Activated T-cell treated with anti-CD3 and anti-CD28 coated beads, Interleukin-2, amount 50 U/mL, for 4 hours (primary cell): ENCODE results near the gene FBXO31. TPM values are rescaled to one million over a fixed set of nuclear protein-coding genes. Genes with fewer than 3 reads are reported as not detected.
"Not testable (repeated sequence)": the region's sequence is repeated elsewhere in the genome, so short reads cannot be mapped to it uniquely, and the experiment has no call there.

Experiments used
- ATAC-seq, 2 donors: fragments of 200-7000 bp; cut with Tn5 transposase; one replicate each; pipeline ENCODE4 v1.10.0; 2021
- DNase-seq: peaks from one replicate; pipeline ENCODE4 v3.0.0-alpha.2; 2020
- H3K27me3 Mint-ChIP-seq: one replicate; pipeline ENCODE4 v1.8.0; 2021; ENCODE audit warnings: low read depth, mixed read lengths
- H3K36me3 Mint-ChIP-seq: one replicate; pipeline ENCODE4 v1.8.0; 2022; ENCODE audit warnings: mixed read lengths; ENCODE audit not compliant: insufficient read depth
- H3K4me1 Mint-ChIP-seq: one replicate; pipeline ENCODE4 v1.8.0; 2021; ENCODE audit warnings: low read depth, mixed read lengths
- H3K4me3 Mint-ChIP-seq: one replicate; pipeline ENCODE4 v1.8.0; 2021; ENCODE audit warnings: mild to moderate bottlenecking, moderate library complexity, mixed read lengths
- H3K9me3 Mint-ChIP-seq: one replicate; pipeline ENCODE4 v1.8.0; 2021; ENCODE audit warnings: mixed read lengths
- total RNA-seq, 3 donors: library from RNA; stranded (reverse); gene quantifications; one replicate each; pipeline ENCODE4 v1.2.1, GENCODE V29; 2021

FBXO31 gene
- total RNA-seq, 3 donors from 2014 or later = 53.0 to 58.1 (median 55.5) TPM

DNA sequence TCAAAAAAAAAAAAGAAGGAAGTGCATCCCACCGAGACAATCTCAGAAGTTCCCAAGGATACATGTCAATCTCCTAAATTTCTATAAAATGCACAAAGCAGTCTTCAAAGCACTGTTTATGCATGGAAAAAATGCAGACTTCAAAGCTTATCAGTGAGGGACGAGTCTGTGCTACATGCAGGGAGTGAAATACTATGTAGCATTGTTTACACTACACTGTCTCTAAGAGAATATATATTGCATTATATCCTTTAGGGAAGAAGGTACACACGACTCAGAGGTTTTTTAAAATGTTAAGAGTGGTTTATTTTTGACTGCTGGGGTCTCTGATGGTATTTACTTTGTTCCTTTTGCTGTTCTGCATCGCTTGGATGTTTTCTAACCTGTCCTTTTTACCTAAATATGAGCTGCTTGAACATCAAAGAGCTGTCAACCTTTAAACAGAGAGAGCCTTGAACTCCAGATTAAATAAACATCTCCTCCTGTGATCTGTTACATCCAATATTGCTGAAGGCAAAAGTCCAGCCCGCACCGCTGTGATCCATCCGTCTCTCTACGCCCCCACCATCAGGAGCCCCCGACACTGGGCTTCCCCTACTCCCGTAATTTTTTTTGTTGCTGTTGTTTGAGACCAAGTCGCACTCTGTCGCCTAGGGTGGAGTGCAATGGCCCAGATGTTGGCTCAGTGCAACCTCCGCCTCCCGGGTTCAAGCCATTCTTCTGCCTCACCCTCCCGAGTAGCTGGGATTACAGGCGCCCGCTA, 1.4 kb downstream of the FBXO31 start:
- H3K4me1 Mint-ChIP-seq = peaks cover 45% of the 10 kb centered on the region

DNA sequence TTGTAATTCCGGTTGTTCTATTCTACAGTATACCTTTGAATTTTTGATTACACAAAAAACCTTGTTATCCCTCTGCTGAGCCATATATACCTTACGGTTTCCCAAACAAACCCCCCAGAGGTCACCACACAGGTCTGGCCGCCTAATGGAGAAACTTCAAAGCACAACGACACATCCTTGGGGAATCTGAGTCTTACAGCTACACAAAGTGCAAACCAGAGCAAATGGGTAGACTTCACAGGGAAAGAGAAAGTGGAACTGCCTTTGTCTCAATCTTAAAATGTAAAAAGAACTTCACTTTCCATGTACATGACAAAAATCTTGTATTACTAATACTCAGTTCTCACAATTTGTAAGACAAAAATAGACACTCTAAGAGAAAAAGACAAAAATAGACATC, 2.7 kb downstream of the FBXO31 start:
- ATAC-seq = no peak

More for the DNA sequence above, 1.4 kb downstream of the FBXO31 start:
- Mint-ChIP-seq H3K9me3 (no peaks in the 10 kb centered on the region), H3K4me3 (peak overlapping the region; percentile 89), H3K27me3 (peaks cover 2% of the 10 kb centered on the region), H3K36me3 (no peaks in the 10 kb centered on the region)
- ATAC-seq (no peak), DNase-seq (no peak)

DNA sequence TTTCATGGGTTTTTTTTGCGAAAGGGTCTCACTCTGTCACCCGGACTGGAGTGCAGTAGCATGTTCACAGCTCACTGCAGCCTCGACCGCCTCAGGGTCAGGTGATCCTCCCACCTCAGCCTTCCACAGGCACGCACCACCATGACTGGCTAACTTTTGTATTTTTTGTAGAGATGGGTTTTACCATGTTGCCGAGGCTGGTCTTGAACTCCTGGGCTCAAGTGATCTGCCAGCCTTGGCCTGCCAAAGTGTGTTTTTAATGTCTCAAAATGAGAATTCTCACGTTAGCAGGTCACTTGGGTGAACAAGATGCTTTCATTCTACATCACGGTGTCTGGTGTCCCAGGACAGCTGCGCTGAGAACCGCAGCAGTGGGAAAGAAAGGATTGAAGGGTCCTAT, 3.2 kb downstream of the FBXO31 start:
- Mint-ChIP-seq H3K4me3 (peak overlapping the region; percentile 89), H3K27me3 (peaks cover 2% of the 10 kb centered on the region), H3K36me3 (peaks cover 4% of the 10 kb centered on the region), H3K9me3 (no peaks in the 10 kb centered on the region), H3K4me1 (peaks cover 48% of the 10 kb centered on the region)
- ATAC-seq = no peak
- no peak for DNase-seq

More for the DNA sequence above, 2.7 kb downstream of the FBXO31 start:
- Mint-ChIP-seq H3K4me3 (peak overlapping the region; percentile 89), H3K36me3 (peaks cover 2% of the 10 kb centered on the region), H3K27me3 (peaks cover 2% of the 10 kb centered on the region), H3K9me3 (no peaks in the 10 kb centered on the region), H3K4me1 (peaks cover 47% of the 10 kb centered on the region)
- no peak for DNase-seq

DNA sequence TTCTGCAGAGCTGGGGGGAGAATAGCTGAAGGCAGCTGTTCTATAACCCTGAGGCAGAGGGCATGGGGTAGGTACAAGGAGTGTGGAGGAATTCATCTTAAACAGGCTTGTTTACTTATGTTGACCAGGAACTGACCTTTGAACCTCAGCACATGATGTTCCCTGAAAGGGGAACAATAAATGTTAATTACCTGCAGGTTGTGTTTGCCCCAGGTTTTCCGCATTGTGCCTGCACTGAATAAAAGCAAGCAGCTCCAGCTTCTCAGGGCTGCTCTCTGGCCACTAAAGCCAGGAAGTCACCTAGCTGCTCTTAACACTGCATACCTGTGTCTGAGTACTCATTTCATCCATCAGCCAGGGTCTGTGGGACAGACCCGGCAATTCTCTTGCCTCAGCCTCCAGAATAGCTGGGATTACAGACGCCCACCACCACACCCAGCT, 4.2 kb downstream of the FBXO31 start:
- peaks cover 48% of the 10 kb centered on the region for H3K4me1 Mint-ChIP-seq
- H3K9me3 Mint-ChIP-seq, H3K4me3 Mint-ChIP-seq, H3K27me3 Mint-ChIP-seq, ATAC-seq, DNase-seq, H3K36me3 Mint-ChIP-seq: not testable (repeated sequence)

DNA sequence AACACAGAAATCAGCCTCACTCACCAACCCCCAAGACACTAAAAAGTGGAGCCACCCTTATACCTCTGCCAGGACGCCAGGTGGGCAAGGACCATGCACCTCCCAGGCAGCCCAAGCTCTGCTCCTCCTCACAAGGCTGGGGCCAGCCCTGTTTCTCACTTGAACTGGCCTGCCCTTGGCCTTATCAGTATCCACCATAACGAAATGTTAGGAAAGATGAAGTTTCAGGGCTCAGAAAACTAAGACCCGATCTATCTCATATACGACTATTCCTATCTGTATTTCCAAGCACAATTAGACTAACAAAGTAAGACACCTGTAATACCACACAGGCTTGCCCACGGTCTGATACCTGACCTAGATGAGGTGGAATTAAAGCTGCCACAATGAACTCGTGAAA, 6.9 kb downstream of the FBXO31 start:
- no peak overlapping the region for H3K4me3 Mint-ChIP-seq
- ATAC-seq (no peak), DNase-seq (no peak)
- no peaks in the 10 kb centered on the region for H3K27me3 Mint-ChIP-seq
- H3K36me3 Mint-ChIP-seq = peaks cover 6% of the 10 kb centered on the region
- peaks cover 47% of the 10 kb centered on the region for H3K4me1 Mint-ChIP-seq
- H3K9me3 Mint-ChIP-seq = no peaks in the 10 kb centered on the region

DNA sequence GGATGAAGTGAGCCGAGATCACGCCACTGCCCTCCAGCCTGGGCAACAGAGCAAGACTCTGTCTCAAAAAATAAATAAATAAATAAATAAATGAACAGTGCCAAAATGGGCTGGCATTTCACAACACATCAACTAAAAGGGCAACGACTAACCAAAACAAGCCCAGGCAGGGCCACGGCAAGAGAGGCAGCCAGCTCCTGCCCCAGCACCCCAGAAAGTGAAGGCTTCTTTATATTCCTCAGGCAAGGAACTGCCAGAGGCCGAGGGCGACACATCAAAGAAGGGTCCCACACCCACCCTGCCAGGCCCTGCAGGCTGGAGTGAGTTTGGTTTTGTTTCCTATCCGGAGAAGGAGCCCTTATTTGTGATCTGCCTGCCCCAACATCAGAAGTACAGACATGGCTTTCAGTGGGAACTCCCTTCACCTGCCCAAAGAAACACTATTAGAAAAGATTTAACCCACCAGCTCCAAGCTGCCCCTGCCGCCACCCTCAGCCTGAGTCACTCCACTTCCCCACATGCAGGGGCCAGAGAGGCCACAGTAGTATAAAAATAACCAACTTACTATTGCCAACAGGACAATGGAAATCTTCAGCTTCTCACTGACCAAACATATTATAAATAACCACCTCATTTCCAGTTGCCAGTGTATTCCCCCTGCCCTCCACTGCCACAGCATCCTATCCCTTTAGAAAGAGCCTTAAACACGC, 8.0 kb downstream of the FBXO31 start:
- Mint-ChIP-seq H3K9me3 (no peaks in the 10 kb centered on the region), H3K27me3 (no peaks in the 10 kb centered on the region), H3K4me3 (no peak overlapping the region), H3K4me1 (peaks cover 43% of the 10 kb centered on the region), H3K36me3 (peaks cover 6% of the 10 kb centered on the region)
- ATAC-seq (no peak), DNase-seq (no peak)

DNA sequence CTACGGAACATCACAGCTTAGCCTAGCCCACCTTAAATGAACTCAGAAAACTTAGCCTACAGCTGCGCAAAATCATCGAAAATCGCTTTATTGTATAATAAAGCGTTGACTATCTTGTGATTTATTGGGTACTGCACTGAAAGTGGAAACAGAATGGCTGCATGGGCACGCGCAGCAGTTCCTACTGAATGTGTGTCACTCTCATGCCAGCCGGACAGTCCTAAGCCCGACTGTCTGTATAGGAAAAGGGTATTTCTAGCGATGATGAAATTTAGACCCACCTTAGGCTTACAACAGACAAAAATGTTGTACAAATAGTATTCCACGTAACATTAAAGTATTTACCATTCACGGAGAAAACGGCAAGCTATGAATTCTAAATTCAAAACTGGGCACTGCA, 9.3 kb downstream of the FBXO31 start:
- Mint-ChIP-seq H3K4me1 (peaks cover 39% of the 10 kb centered on the region), H3K27me3 (no peaks in the 10 kb centered on the region), H3K4me3 (no peak overlapping the region), H3K9me3 (no peaks in the 10 kb centered on the region), H3K36me3 (peaks cover 6% of the 10 kb centered on the region)
- no peak for DNase-seq
- ATAC-seq = no peak

DNA sequence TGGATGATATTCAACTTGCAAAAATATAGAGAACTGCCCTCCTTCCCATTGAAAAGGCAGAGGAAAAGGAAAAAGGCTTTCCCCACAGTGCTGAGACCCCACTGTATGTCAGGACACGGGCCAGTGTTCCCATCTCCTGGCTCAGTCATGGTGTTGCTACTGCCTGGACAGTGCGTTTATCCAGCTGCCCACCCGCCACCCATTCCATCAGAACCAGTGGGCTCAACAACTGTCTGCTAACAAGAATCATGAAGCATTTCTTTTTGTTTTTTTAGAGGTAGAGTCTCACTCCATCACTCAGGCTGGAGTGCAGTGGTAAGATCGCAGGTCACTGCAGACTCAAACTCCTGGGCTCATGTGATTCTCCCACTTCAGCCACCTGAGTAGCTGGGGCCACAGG, 11.3 kb downstream of the FBXO31 start:
- DNase-seq (no peak), ATAC-seq (no peak)
- no peaks in the 10 kb centered on the region for H3K9me3 Mint-ChIP-seq
- H3K4me1 Mint-ChIP-seq = peaks cover 52% of the 10 kb centered on the region
- no peak overlapping the region for H3K4me3 Mint-ChIP-seq
- peaks cover 8% of the 10 kb centered on the region for H3K36me3 Mint-ChIP-seq
- no peaks in the 10 kb centered on the region for H3K27me3 Mint-ChIP-seq

DNA sequence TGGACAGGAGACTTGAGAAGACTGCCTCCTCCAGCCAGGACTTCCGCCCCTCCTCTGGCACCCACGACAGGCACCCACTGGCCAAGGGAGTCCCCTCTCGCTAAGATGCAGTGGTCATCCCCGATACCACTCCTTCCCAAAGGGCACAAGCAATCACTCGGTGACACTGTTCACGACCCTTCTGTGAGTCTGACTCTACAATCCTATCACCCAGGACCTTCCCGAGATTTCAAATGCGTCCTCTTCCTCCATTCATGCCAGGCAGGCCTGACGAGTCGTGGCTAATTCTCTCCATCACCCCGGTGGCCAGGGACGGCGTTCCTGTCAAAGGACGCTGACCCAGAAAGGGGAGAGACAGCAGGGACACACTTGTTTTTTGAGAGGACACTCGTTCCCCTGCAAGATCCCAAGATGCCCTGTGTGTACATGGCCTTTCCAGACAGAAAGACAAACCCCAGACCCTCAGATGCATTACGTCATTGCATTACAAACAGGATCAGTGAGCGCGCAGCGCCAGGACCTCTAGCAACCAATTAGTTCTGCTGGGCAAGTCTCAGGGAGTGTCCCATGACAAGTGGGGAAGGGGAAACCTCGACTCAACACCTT, 12.2 kb downstream of the FBXO31 start:
- Mint-ChIP-seq H3K27me3 (no peaks in the 10 kb centered on the region), H3K4me1 (peaks cover 46% of the 10 kb centered on the region), H3K36me3 (peaks cover 13% of the 10 kb centered on the region), H3K9me3 (no peaks in the 10 kb centered on the region), H3K4me3 (no peak overlapping the region)
- no peak for ATAC-seq
- no peak for DNase-seq

DNA sequence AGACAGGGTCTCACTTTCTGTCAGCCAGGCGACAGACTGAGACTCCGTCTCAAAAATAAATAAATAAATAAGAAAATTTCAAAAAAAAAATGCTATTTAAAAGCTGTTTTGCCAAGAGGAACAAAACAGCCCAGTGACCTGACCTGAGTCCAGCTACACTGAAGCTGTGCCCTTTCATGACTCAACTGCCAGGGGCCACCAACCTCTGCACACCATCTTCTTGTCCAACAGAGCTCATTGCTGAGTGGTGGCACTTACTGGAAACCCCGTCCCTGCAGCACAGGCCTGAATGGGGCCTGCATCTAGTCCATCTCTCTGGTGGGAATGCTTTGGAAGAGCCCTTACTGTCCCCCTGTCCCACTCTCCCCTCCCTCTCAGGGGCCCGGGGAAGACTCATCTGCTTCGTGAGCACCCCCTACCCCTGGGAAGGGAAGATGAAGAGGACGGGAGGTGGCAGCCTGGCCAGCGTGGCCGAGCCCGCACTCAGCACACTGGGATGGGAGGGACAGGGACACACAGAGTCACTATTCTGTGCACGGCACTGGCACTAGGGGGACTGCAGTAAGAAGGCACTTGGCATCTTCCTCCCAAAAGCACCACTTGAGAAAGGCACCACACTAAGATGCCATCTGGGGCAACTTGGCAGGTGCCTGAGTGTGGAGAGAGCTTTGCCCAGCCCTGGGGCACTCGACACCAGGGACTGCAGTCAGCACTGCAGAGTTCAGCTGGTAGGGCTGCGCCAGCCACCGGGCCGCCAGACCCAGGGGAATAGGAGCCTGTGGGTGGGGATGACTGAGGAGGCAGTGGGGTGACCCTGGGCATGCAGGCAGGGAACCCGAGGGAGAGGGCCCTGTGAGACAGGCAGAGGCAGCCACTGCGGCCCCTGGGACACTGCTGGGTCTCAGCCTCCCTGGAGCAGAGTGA, 13.5 kb downstream of the FBXO31 start:
- Mint-ChIP-seq H3K4me1 (peaks cover 44% of the 10 kb centered on the region), H3K9me3 (no peaks in the 10 kb centered on the region), H3K27me3 (no peaks in the 10 kb centered on the region), H3K36me3 (peaks cover 14% of the 10 kb centered on the region), H3K4me3 (no peak overlapping the region)
- DNase-seq (no peak), ATAC-seq (no peak)

DNA sequence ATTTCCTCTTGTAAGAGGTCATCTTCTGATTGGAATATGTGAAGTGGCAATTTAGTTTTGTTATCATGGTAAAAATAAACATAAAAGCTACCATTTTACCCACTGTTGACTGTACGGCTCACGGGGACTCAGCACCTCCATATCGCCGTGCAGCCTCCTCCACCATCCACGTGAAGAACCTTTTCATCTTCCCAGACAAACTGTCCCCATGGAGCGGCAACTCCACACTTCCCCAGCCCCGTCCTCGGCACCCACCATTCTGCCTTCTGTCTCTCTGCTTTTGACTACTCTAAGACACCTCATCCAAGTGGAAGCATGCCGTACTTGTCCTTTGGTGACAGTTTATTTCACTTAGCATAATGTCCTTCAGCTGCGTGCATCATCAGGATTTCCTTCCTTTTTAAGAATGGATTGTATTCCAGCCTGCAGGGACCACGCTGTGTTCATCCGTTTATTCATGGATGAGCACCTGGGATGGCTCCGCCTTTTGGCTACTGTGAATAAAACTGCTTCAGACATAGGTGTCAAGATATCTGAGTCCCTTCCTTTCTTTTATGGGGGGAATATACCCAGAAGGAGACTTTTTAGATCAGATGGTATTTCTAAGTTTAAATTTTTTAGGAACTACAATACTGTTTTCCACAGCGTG, 14.3 kb downstream of the FBXO31 start:
- Mint-ChIP-seq H3K9me3 (no peaks in the 10 kb centered on the region), H3K27me3 (no peaks in the 10 kb centered on the region), H3K4me3 (no peak overlapping the region), H3K4me1 (peaks cover 51% of the 10 kb centered on the region), H3K36me3 (peaks cover 14% of the 10 kb centered on the region)
- no peak for DNase-seq
- no peak for ATAC-seq

DNA sequence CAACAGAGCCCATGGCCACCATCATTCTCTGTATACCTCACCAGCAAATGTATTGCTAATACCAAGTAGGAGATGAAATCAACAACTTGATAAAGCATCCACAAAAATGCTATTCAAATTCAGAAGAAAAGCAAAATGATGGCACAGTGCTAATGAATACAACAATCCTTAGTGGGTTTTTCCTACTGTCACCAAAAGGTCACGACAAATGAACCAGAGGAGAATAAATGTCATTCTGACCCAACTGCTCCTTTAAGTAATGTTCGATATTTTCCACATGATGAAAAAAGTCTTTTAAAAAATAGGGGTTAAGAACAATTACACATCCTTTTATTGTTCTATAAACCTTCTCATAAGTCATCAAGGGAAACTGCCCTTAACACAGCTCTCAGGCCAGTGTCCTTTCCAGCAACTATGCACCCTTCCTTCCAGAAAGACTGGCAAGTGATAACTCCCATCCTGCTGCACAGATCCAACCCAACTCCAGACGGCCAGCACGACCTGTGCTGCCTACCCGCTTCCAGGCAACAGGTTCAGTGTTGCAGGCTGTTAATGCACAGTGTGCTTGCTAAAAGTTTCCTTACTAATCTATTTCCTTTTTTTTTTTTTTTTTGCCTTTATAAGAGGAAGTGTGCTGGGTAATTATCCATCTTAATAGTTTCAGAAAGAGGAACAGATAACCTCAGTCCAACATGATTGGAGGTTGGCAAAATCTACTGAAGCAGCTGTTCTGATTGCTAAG, 15.4 kb downstream of the FBXO31 start:
- H3K4me3 Mint-ChIP-seq = no peak overlapping the region
- no peak for DNase-seq
- H3K36me3 Mint-ChIP-seq = peaks cover 16% of the 10 kb centered on the region
- peaks cover 47% of the 10 kb centered on the region for H3K4me1 Mint-ChIP-seq
- H3K27me3 Mint-ChIP-seq = no peaks in the 10 kb centered on the region
- no peaks in the 10 kb centered on the region for H3K9me3 Mint-ChIP-seq
- ATAC-seq = no peak

DNA sequence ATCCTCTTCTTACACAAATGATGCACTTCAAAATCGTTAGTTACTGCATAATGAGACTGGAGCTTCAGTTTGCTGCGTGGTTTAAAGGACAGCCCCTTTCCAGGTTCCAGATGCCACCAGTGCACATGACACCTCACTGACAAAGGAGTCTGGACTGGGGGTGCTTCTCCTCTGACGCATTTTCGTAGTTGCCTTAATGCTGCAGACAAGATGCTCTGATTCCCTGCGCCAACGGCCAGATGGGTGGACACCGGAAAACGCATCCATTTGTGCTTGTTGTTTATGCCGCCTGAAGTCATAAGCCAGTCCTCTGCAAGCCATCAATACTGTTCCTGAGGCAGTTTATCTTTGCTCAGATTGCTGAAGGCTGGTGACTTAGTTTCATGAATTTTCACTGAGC, 16.0 kb downstream of the FBXO31 start:
- Mint-ChIP-seq H3K27me3 (no peaks in the 10 kb centered on the region), H3K9me3 (no peaks in the 10 kb centered on the region), H3K4me3 (no peak overlapping the region), H3K36me3 (peaks cover 16% of the 10 kb centered on the region), H3K4me1 (peaks cover 47% of the 10 kb centered on the region)
- no peak for DNase-seq
- ATAC-seq = no peak
